ENCODE measurements around the gene MUL1.
A peak's percentile ranks its signal among the peaks of the same experiment; 100 is the strongest.

The MUL1 gene

GRCh38 chr1:20484519-20485462 lies 23.2 kb downstream of the MUL1 start:
- DNase-seq = no peak

GRCh38 chr1:20483833-20484518 lies 24.0 kb downstream of the MUL1 start:
- no peak for DNase-seq

- DNase-seq = no peak
Measured at GRCh38 chr1:20483098-20483832, 24.7 kb downstream of the MUL1 start.

- no peak for DNase-seq
Measured at GRCh38 chr1:20481643-20482498, 26.1 kb downstream of the MUL1 start.

GRCh38 chr1:20480951-20481617 lies 26.9 kb downstream of the MUL1 start:
- DNase-seq = no peak

GRCh38 chr1:20480243-20480944 lies 27.6 kb downstream of the MUL1 start:
- no peak for DNase-seq

GRCh38 chr1:20479840-20480239 lies 28.1 kb downstream of the MUL1 start:
- no peak for DNase-seq

- no peak for DNase-seq
Measured at GRCh38 chr1:20478057-20478635, 29.8 kb downstream of the MUL1 start.

- no peak for DNase-seq
Measured at GRCh38 chr1:20477348-20478056, 30.4 kb downstream of the MUL1 start.

- peak; percentile 46 for DNase-seq
Measured at GRCh38 chr1:20476265-20477038, 31.5 kb downstream of the MUL1 start.

- DNase-seq = no peak
Measured at GRCh38 chr1:20474996-20475395, 33.0 kb downstream of the MUL1 start.

- no peak for DNase-seq
Measured at GRCh38 chr1:20474333-20474975, 33.5 kb downstream of the MUL1 start.

- DNase-seq = no peak
Measured at GRCh38 chr1:20473894-20474293, 34.1 kb downstream of the MUL1 start.

GRCh38 chr1:20472860-20473711 lies 34.9 kb downstream of the MUL1 start:
- no peak for DNase-seq

GRCh38 chr1:20472121-20472520 lies 35.8 kb downstream of the MUL1 start:
- no peak for DNase-seq

- peak; percentile 84 for DNase-seq
Measured at GRCh38 chr1:20470194-20470593, 37.8 kb downstream of the MUL1 start.

- no peak for DNase-seq
Measured at GRCh38 chr1:20469406-20470076, 38.4 kb downstream of the MUL1 start.
